ENCODE measurements around the gene HK1. TPM values are rescaled to one million over a fixed set of nuclear protein-coding genes. Genes with fewer than 3 reads are reported as not detected.
A peak's percentile ranks its signal among the peaks of the same experiment; 100 is the strongest.
"Not testable (repeated sequence)": the region's sequence is repeated elsewhere in the genome, so short reads cannot be mapped to it uniquely, and the experiment has no call there.

HK1 gene
- total RNA-seq, 1 experiment from 2014 or later, result 83.2 TPM

GRCh38 chr10:69317626-69318105 is 39.4 kb downstream of the HK1 start:
- H3K9me3 ChIP-seq, result no peaks in the 10 kb centered on the region
- H3K4me3 ChIP-seq, result no peak overlapping the region
- peaks cover 2% of the 10 kb centered on the region; the same call in 1 of the 2 replicates for H3K36me3 ChIP-seq
- no peak for DNase-seq
- no peaks in the 10 kb centered on the region for H3K27me3 ChIP-seq

- Histone ChIP-seq H3K9me3 (no peaks in the 10 kb centered on the region), H3K36me3 (peaks cover 2% of the 10 kb centered on the region; the same call in 1 of the 2 replicates), H3K27me3 (no peaks in the 10 kb centered on the region), H3K4me3 (peak overlapping the region; percentile 81)
- peak; percentile 82 for DNase-seq
These were observed 40.0 kb downstream of the HK1 start for GRCh38 chr10:69318106-69318866.

GRCh38 chr10:69318867-69319727 is 40.8 kb downstream of the HK1 start:
- peaks cover 2% of the 10 kb centered on the region; the same call in 1 of the 2 replicates for H3K36me3 ChIP-seq
- H3K4me3 ChIP-seq, result peak overlapping the region; percentile 81
- DNase-seq, result peak; percentile 63
- no peaks in the 10 kb centered on the region for H3K27me3 ChIP-seq
- no peaks in the 10 kb centered on the region for H3K9me3 ChIP-seq

- peaks cover 2% of the 10 kb centered on the region; the same call in 1 of the 2 replicates for H3K36me3 ChIP-seq
- H3K9me3 ChIP-seq, result no peaks in the 10 kb centered on the region
- DNase-seq, result no peak
- H3K4me3 ChIP-seq, result peak overlapping the region; percentile 81
- no peaks in the 10 kb centered on the region for H3K27me3 ChIP-seq
These were observed 41.6 kb downstream of the HK1 start for GRCh38 chr10:69319841-69320316.

- Histone ChIP-seq H3K9me3 (no peaks in the 10 kb centered on the region), H3K4me3 (peak overlapping the region; percentile 81), H3K27me3 (no peaks in the 10 kb centered on the region), H3K36me3 (peaks cover 2% of the 10 kb centered on the region; the same call in 1 of the 2 replicates)
- DNase-seq, result no peak
These were observed 42.2 kb downstream of the HK1 start for GRCh38 chr10:69320521-69320920.

- DNase-seq, result peak; percentile 48
- H3K36me3 ChIP-seq, result peaks cover 2% of the 10 kb centered on the region; the same call in 1 of the 2 replicates
- no peaks in the 10 kb centered on the region for H3K9me3 ChIP-seq
- peak overlapping the region; percentile 9 for H3K4me3 ChIP-seq
- no peaks in the 10 kb centered on the region for H3K27me3 ChIP-seq
These were observed 42.9 kb downstream of the HK1 start for GRCh38 chr10:69321039-69321715.

- H3K36me3 ChIP-seq, result peaks cover 2% of the 10 kb centered on the region; the same call in 1 of the 2 replicates
- H3K4me3 ChIP-seq, result no peak overlapping the region; the same call in 1 of the 2 replicates
- DNase-seq, result peak; percentile 77
- H3K9me3 ChIP-seq, result no peaks in the 10 kb centered on the region
- no peaks in the 10 kb centered on the region for H3K27me3 ChIP-seq
These were observed 43.6 kb downstream of the HK1 start for GRCh38 chr10:69321865-69322264.

GRCh38 chr10:69322346-69322745 is 44.0 kb downstream of the HK1 start:
- H3K4me3 ChIP-seq, H3K36me3 ChIP-seq, H3K27me3 ChIP-seq, H3K9me3 ChIP-seq, DNase-seq: not testable (repeated sequence)

- Histone ChIP-seq H3K4me3 (no peak overlapping the region), H3K9me3 (no peaks in the 10 kb centered on the region), H3K27me3 (no peaks in the 10 kb centered on the region), H3K36me3 (peaks cover 6% of the 10 kb centered on the region)
- no peak for DNase-seq
These were observed 45.3 kb downstream of the HK1 start for GRCh38 chr10:69323622-69324021.

GRCh38 chr10:69324583-69324982 is 46.3 kb downstream of the HK1 start:
- no peaks in the 10 kb centered on the region for H3K9me3 ChIP-seq
- DNase-seq, result no peak
- H3K27me3 ChIP-seq, result no peaks in the 10 kb centered on the region
- no peak overlapping the region for H3K4me3 ChIP-seq
- peaks cover 6% of the 10 kb centered on the region for H3K36me3 ChIP-seq

GRCh38 chr10:69325637-69326523 is 47.6 kb downstream of the HK1 start:
- peak; percentile 70 for DNase-seq
- not testable (repeated sequence) for H3K9me3 ChIP-seq, H3K27me3 ChIP-seq, H3K36me3 ChIP-seq
- H3K4me3 ChIP-seq, result peak overlapping the region; percentile 14; the same call in 1 of the 2 replicates

GRCh38 chr10:69326692-69327091 is 48.4 kb downstream of the HK1 start:
- no peak overlapping the region for H3K4me3 ChIP-seq
- no peak for DNase-seq
- H3K9me3 ChIP-seq, result no peaks in the 10 kb centered on the region

GRCh38 chr10:69327463-69328379 is 49.4 kb downstream of the HK1 start:
- H3K27me3 ChIP-seq, result no peaks in the 10 kb centered on the region
- H3K36me3 ChIP-seq, result peaks cover 10% of the 10 kb centered on the region
- H3K9me3 ChIP-seq, result no peaks in the 10 kb centered on the region
- no peak overlapping the region for H3K4me3 ChIP-seq
- DNase-seq, result peak; percentile 48

More at GRCh38 chr10:69326692-69327091, 48.4 kb downstream of the HK1 start:
- Histone ChIP-seq H3K36me3 (peaks cover 7% of the 10 kb centered on the region), H3K27me3 (no peaks in the 10 kb centered on the region)

GRCh38 chr10:69328380-69328735 is 50.1 kb downstream of the HK1 start:
- H3K4me3 ChIP-seq, result no peak overlapping the region
- no peak for DNase-seq
- H3K27me3 ChIP-seq, result no peaks in the 10 kb centered on the region
- H3K36me3 ChIP-seq, result peaks cover 10% of the 10 kb centered on the region
- no peaks in the 10 kb centered on the region for H3K9me3 ChIP-seq

- not testable (repeated sequence) for H3K27me3 ChIP-seq, DNase-seq, H3K9me3 ChIP-seq, H3K4me3 ChIP-seq
- peaks cover 10% of the 10 kb centered on the region for H3K36me3 ChIP-seq
These were observed 50.6 kb downstream of the HK1 start for GRCh38 chr10:69328888-69329287.
